Nasal cavity respiratory epithelium epithelial cell of viscerocranial mucosa (primary cell): ENCODE data around the gene GAR1. TPM values are rescaled to one million over a fixed set of nuclear protein-coding genes. Genes with fewer than 3 reads are reported as not detected.

Experiments
- total RNA-seq: library from RNA; depleted of rRNA; stranded (reverse); fragments of >200 nt; gene quantifications from 2 replicates; pipeline ENCODE4 v1.2.3, GENCODE V29; 2014

The GAR1 gene
- 8.2 and 9.3 TPM in 2 replicates for total RNA-seq

GRCh38 chr4:109815151-109816081 is at the start of gene GAR1:
Gene GAR1 (plus strand): TSS chr4:109815762. CDS start chr4:109816165, 403 bp downstream.

GRCh38 chr4:109801895-109802319 is 13.7 kb upstream of the GAR1 start, which contains the start of gene CFI:
Gene CFI (minus strand): TSS chr4:109801999. CDS start chr4:109801971, 28 bp downstream.

DNA sequence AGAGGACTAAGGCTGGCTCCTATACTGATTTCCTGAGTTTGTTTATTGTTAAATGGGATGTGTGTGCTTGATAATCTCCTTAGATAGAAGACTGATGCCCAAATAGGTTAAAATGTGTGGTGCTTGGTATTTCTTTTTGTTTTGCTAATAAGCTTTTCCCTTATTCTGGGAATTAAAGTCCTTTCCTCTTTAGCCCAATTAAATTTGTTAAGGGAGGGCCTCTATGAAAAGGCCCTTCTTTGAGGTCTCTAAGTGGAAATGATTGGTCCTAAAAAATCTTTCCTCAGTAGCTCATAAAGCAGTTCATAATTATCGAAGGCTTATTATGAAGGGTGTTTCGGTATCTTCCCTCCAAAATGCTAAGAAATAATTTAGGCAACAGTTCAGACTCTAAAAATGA is 12.1 kb downstream of the GAR1 start, which contains the start of gene RRH:
RRH (plus strand) TSS at position 301 of the 400 bp plus-strand sequence; CDS start at position 357, 56 bp downstream.

GRCh38 chr4:109847896-109848442 is 32.4 kb downstream of the GAR1 start, which contains the start of gene LRIT3:
Gene LRIT3 (plus strand): TSS chr4:109848107. CDS start chr4:109848202, 95 bp downstream.

Other genes starting within 250 kb of the GAR1 start
- 28.4 and 41.4 TPM in 2 replicates for gene CASP6, start 112.3 kb upstream of the GAR1 start, total RNA-seq
- gene PLA2G12A, start 85.7 kb upstream of the GAR1 start, total RNA-seq, result 24.3 and 32.9 TPM in 2 replicates
- gene CFI, start 13.8 kb upstream of the GAR1 start, total RNA-seq, result 2.5 TPM in 1 of 2 replicates, not detected in the other
- under 0.01 and 0.07 TPM in 2 replicates for gene RRH, start 12.2 kb downstream of the GAR1 start, total RNA-seq
- gene LRIT3, start 32.3 kb downstream of the GAR1 start, total RNA-seq, result under 0.01 TPM in 2 replicates
- gene EGF, start 97.1 kb downstream of the GAR1 start, total RNA-seq, result 0.34 and 2.7 TPM in 2 replicates